NCI-H446 treated with DMSO at 0.1 percent for 48 hours (cell line): ENCODE results near the gene DSE.

Experiments
- DNase-seq: peaks from one replicate; lab custom pipeline; 2025; lab: John Stamatoyannopoulos, UW

Gene DSE

DNA sequence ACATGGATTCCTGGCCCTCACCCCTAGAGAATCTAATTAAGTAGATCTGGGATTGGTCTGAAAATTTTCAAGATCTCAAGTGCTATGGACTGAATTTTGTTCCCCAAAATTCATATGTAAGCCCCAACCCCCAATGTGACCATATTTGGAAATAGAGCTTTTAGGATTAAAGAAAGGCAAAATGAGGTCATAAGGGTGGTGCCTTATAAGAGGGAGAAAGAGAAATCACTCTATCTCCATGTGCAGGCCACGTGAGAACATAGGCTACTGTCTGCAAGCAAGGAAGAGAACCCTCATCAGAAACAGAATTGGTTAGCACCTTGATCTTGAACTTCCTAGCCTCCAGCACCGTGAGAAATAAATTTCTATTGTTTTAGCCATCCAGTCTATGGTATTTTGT is 8.5 kb upstream of the DSE start:
- no peak for DNase-seq

DNA sequence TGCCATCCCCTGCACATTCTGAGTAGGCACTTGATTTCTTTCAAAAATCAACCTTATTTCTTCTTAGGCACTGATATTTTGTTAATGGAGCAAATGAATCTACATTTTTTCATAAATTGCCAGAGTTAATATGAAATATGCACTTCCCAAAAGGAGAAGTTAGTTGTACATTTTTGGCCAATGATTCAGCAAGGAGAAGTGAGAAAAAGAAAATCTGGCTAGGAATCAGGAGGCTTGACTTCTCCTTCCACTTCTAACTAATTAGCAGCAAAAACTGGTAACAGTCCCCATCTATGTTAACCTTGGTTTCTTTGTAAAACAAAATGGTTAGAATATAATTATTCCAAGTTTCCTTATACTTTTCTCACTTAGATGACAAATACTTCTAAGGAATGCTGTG is 7.0 kb upstream of the DSE start:
- DNase-seq, result no peak

DNA sequence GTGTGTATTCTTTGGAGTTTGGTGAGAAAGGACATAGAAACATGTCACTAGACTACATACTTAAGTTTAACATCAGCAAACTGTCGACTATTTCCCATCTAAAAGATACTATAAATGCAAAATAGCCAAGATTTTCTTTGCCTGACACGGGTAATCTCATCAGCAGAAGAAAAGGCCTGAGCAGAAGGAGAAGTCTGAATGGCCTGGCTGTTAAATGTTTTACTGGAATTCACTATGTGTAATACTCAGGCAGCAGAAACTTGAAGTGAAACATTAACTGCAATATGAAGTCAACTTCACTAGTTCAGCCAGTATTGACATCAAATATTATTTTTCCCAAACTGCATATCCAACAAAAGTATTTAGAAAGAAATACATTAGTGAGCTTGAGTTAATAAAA is 6.4 kb upstream of the DSE start:
- DNase-seq, result no peak

- DNase-seq, result no peak
These were observed 5.0 kb upstream of the DSE start for GRCh38 chr6:116365743-116366142.

DNA sequence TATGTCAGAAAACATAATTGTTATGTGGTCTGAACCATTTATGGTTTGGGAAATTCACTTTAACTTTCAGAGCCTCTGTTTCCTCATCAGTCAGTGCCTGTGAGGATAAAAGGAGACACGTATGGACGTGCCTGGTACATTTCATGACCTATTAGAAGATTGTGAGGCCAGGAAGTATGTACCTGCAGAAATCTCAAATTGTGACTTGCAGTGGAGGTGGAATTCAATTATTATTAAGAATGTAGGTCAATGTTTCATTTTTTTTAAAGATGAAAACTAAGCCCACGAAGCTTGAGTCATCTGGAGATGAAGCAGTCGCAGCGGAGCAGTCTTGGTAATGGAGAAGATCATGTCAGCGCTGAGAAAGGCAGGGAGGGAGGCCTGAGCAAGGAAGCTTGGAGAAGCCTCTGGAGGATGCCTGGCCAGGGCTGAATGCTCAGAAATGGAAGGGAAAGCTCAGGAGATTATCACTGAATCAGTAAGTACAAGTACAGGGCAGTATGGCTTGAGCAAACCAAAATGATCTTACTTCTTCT is 3.9 kb upstream of the DSE start:
- no peak for DNase-seq

DNA sequence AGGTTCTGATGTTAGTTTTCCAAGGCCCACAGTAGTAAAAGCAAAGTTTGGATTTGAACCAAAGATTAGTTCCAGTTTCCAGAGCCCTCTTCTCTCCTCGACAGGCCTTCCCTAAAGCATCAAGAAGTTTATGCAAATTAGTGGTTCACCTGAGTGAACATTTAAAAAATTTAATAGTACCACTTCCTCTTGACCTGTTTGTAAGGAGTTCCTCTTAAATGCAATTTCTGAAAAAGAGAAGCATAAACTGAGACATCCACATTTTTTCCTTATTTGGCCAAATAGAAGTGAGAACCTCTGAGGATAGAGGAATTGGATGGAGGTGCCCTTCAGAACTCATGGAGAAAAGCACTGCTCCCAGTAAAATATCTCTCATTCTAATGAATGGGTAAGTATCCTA is 1.2 kb upstream of the DSE start:
- DNase-seq, result no peak

DNA sequence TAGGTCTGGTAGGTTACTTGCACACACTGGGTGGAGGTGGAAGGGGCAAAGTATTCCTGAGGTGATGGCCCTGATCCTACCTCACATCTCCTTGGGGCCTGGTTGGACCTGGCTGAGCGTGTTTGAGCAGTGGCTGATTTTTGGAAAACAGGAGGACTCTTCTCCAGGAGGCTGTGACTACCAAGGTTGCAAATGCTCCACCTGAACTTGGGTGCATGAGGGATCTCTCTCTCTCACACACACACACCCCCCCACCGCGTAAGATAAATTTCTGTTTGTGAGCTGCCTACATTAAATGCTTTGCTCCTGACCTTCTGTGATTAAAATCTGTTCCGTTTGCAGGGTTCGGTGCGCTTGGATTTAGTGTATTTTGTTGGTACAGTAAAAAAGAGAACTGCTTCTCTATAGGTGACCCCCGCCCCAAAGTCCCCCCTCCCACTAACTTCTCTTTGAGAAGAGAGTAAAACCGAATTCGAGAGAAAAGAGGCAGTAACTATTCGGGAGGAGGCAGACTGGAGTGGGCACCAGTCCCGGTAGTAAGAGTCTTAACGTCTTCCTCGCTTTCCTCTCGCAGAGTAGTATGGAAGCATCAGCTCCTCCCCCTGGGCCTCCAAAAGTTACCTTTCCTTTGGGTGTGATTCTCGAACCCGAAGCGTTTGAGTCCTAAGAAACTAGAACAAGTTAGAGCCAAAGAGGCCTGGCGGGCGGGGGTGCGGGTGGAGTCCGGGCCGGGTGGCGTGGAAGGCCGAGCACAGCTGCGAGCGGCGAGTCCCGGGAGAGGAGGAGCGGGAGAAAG is 585 bp upstream of the DSE start:
- DNase-seq, result no peak

GRCh38 chr6:116371120-116371917 is 572 bp downstream of the DSE start:
- no peak for DNase-seq

DNA sequence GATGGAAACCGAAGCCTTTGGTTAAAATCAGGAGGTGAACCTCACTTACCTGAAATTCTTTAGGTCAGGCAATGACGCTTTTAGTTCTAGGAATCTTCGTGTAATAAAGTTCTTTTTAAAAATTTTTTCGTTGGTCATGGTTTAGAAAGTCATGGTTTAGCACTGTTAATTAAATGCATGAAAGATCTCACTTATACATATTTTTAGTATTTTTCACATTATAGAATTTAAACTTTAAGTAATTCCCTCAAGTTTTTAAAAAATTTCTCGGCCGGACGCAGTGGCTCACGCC is 1.1 kb downstream of the DSE start:
- DNase-seq, result no peak

GRCh38 chr6:116373300-116373699 is 2.6 kb downstream of the DSE start:
- no peak for DNase-seq

DNA sequence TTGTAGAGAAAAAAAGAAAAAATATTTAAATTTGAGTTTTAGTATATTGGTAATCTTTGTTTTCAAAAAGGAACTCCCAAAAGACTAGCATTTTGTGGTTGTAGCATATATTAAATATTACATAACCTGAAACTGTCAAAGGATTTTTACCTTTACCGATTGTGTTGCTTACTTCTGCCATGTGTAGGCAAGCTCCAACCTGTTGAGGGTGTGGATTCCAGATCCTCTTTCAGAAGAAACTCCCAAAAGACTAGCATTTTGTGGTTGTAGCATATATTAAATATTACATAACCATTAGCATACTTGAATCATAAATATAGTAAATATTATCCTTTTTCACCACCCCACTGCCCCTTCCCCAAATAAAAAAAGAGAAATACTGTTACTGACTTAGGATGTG is 3.2 kb downstream of the DSE start:
- DNase-seq, result no peak

DNA sequence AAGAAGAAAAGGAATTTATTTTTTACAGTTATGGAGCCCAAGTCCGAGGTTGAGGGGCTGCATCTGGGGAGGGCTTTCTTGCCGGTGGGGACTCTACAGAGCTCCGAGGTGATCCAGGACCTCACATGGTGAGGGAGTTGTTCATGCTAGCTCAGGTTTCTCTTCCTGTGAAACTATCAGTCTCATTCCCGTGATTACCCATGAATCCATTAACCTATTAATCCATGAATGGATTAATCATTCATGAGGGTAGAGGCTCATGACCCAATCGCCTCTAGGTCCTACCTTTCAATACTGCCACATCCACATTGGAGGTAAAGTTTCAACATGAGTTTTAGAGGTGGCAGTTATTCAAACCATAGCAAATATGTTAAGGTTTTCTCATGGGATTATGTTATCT is 3.8 kb downstream of the DSE start:
- no peak for DNase-seq

DNA sequence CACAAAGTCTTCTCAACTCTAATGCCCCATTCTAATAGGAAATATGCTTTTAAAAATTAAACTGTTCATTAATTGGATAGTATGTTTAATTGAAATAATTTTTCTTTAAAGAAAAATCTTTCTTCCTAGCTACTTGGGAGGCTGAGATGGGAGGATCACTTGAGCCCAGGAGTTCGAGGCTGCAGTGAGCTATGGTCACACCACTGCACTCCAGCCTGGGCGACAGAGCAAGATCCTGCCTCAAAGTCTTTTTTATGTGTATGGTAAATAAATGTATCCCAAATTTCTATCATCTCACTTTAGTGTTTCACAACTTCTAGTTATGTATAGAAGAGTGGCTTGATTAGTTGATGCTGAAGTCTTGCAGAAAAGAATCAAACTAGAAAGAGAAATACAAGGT is 4.5 kb downstream of the DSE start:
- DNase-seq, result no peak

DNA sequence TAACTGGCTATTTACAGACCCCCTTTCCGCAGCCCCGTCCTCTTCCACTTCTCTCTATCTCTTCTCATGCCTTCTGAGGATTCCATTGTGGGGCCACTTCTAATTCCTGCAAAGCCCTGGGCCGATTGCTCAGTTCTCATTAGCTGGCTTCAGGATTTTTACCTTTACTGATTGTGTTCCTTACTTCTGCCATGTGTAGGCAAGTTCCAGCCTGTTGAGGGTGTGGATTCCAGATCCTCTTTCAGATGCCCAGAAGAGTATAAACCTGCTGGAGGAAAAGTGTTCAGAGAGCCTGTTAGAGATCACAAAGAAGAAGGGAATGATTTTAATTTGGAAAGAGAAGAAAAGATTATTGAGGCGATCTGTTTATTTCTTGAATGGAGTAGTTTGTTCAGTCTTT is 5.4 kb downstream of the DSE start:
- DNase-seq, result no peak

GRCh38 chr6:116379764-116380163 is 9.0 kb downstream of the DSE start:
- no peak for DNase-seq

GRCh38 chr6:116380346-116380745 is 9.6 kb downstream of the DSE start:
- no peak for DNase-seq

GRCh38 chr6:116381000-116381399 is 10.3 kb downstream of the DSE start:
- no peak for DNase-seq

- DNase-seq, result no peak
These were observed 11.8 kb downstream of the DSE start for GRCh38 chr6:116382587-116382986.

GRCh38 chr6:116384727-116385458 is 14.1 kb downstream of the DSE start:
- no peak for DNase-seq

GRCh38 chr6:116385459-116385802 is 14.7 kb downstream of the DSE start:
- no peak for DNase-seq

- DNase-seq, result no peak
These were observed 15.2 kb downstream of the DSE start for GRCh38 chr6:116385921-116386320.

GRCh38 chr6:116386581-116387299 is 16.0 kb downstream of the DSE start:
- no peak for DNase-seq
